Epidermal melanocyte (primary cell): Measurements from ENCODE around the gene ASRGL1.
A peak's percentile ranks its signal among the peaks of the same experiment; 100 is the strongest.

ENCODE experiments used
- DNase-seq: peaks from one replicate; pipeline ENCODE4 v3.0.0; 2011; ENCODE audit warnings: low spot score; ENCODE audit not compliant: insufficient read length

Gene ASRGL1

GRCh38 chr11:62392506-62392905, 55.3 kb downstream of the ASRGL1 start:
- DNase-seq, result no peak

- DNase-seq, result no peak
Observed at GRCh38 chr11:62393061-62393611, 55.9 kb downstream of the ASRGL1 start.

- DNase-seq, result no peak
Observed at GRCh38 chr11:62393735-62394134, 56.5 kb downstream of the ASRGL1 start.

- DNase-seq, result peak; percentile 82
Observed at GRCh38 chr11:62394825-62395538, 57.7 kb downstream of the ASRGL1 start.

- no peak for DNase-seq
Observed at GRCh38 chr11:62395885-62396551, 58.8 kb downstream of the ASRGL1 start.

- no peak for DNase-seq
Observed at GRCh38 chr11:62398011-62398994, 61.1 kb downstream of the ASRGL1 start.

- DNase-seq, result no peak
Observed at GRCh38 chr11:62399172-62399877, 62.1 kb downstream of the ASRGL1 start.

- DNase-seq, result no peak
Observed at GRCh38 chr11:62399878-62400266, 62.6 kb downstream of the ASRGL1 start.

GRCh38 chr11:62400281-62400680, 63.0 kb downstream of the ASRGL1 start:
- DNase-seq, result no peak

GRCh38 chr11:62400760-62401159, 63.5 kb downstream of the ASRGL1 start:
- DNase-seq, result peak; percentile 80

GRCh38 chr11:62401356-62401755, 64.1 kb downstream of the ASRGL1 start:
- DNase-seq, result no peak

- no peak for DNase-seq
Observed at GRCh38 chr11:62401811-62402210, 64.6 kb downstream of the ASRGL1 start.

- no peak for DNase-seq
Observed at GRCh38 chr11:62402226-62402959, 65.1 kb downstream of the ASRGL1 start.

GRCh38 chr11:62402960-62403730, 65.9 kb downstream of the ASRGL1 start:
- peak; percentile 55 for DNase-seq

GRCh38 chr11:62404435-62404834, 67.2 kb downstream of the ASRGL1 start:
- no peak for DNase-seq

- no peak for DNase-seq
Observed at GRCh38 chr11:62404901-62405300, 67.7 kb downstream of the ASRGL1 start.

GRCh38 chr11:62406034-62406433, 68.8 kb downstream of the ASRGL1 start:
- DNase-seq, result no peak

- DNase-seq, result no peak
Observed at GRCh38 chr11:62409831-62410230, 72.6 kb downstream of the ASRGL1 start.

- DNase-seq, result no peak
Observed at GRCh38 chr11:62410972-62411371, 73.7 kb downstream of the ASRGL1 start.
